ENCODE measurements around the gene TSPAN9. TPM values are rescaled to one million over a fixed set of nuclear protein-coding genes. Genes with fewer than 3 reads are reported as not detected.

TSPAN9 gene
- total and polyA plus RNA-seq, 10 of the 15 experiments (the other 5 are each of a cell fraction or from before 2014, with no cell fraction given) = 0.03 to 1.0 (median 0.12) TPM; not detected in 5

GRCh38 chr12:3223601-3224529 is 146.7 kb downstream of the TSPAN9 start:
- intact Hi-C loops (cut with micrococcal nuclease; ENCODE audit: unreplicated experiment) = no loop called here
- 38% methylated on average over 17 of the region's 18 CpGs for WGBS (ENCODE audit: insufficient coverage, insufficient replicate concordance, low lambda C conversion rate, missing lambda C conversion rate)
- no peak overlapping the region for H3K9ac ChIP-seq (ENCODE audit: control insufficient read depth, insufficient read depth, low read length)
- H3K9me3 ChIP-seq (replicated peaks; ENCODE audit: control insufficient read depth, insufficient read depth, low read length) = peaks cover 1% of the 10 kb centered on the region; the same call in 1 of the 3 replicates
- ChIA-PET RAD21 (ENCODE audit: unreplicated experiment) (no interaction called here), SMC1A (ENCODE audit: uncharacterized antibody, unreplicated experiment) (interaction anchor here (1.0 kb wide), 1 partner anchor 51 kb away, joined by 3 read pairs; no protein-coding TSS in a partner anchor), POLR2A (no interaction called here), CTCF (no interaction called here)
- TF ChIP-seq RB1 (IDR thresholded peaks at IDR 0.05; ENCODE audit: borderline replicate concordance) (no peak), ESRRA (IDR thresholded peaks at IDR 0.05; ENCODE audit: low read length) (no peak), TAF1 (IDR thresholded peaks at IDR 0.05; ENCODE audit: borderline replicate concordance, low read depth, low read length) (no peak), ZNF217 (IDR thresholded peaks at IDR 0.05) (no peak), NR2F1 (conservative IDR thresholded peaks at IDR 0.05) (no peak), ZBTB40 (IDR thresholded peaks at IDR 0.05; ENCODE audit: borderline replicate concordance) (no peak), TCF3 (IDR thresholded peaks at IDR 0.05; ENCODE audit: borderline replicate concordance, insufficient read depth, low read depth, low read length) (no peak), SUZ12 (IDR thresholded peaks at IDR 0.05; ENCODE audit: unreplicated experiment) (no peak), EED (IDR thresholded peaks at IDR 0.05; ENCODE audit: low read depth) (no peak), ZNF24 (IDR thresholded peaks at IDR 0.05) (no peak), ATF2 (IDR thresholded peaks at IDR 0.05; ENCODE audit: low read length) (no peak)
- TF ChIP-seq, protein P1, sequence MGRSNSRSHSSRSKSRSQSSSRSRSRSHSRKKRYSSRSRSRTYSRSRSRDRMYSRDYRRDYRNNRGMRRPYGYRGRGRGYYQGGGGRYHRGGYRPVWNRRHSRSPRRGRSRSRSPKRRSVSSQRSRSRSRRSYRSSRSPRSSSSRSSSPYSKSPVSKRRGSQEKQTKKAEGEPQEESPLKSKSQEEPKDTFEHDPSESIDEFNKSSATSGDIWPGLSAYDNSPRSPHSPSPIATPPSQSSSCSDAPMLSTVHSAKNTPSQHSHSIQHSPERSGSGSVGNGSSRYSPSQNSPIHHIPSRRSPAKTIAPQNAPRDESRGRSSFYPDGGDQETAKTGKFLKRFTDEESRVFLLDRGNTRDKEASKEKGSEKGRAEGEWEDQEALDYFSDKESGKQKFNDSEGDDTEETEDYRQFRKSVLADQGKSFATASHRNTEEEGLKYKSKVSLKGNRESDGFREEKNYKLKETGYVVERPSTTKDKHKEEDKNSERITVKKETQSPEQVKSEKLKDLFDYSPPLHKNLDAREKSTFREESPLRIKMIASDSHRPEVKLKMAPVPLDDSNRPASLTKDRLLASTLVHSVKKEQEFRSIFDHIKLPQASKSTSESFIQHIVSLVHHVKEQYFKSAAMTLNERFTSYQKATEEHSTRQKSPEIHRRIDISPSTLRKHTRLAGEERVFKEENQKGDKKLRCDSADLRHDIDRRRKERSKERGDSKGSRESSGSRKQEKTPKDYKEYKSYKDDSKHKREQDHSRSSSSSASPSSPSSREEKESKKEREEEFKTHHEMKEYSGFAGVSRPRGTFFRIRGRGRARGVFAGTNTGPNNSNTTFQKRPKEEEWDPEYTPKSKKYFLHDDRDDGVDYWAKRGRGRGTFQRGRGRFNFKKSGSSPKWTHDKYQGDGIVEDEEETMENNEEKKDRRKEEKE (IDR thresholded peaks at IDR 0.05) = no peak
- TF ChIP-seq, protein P2, sequence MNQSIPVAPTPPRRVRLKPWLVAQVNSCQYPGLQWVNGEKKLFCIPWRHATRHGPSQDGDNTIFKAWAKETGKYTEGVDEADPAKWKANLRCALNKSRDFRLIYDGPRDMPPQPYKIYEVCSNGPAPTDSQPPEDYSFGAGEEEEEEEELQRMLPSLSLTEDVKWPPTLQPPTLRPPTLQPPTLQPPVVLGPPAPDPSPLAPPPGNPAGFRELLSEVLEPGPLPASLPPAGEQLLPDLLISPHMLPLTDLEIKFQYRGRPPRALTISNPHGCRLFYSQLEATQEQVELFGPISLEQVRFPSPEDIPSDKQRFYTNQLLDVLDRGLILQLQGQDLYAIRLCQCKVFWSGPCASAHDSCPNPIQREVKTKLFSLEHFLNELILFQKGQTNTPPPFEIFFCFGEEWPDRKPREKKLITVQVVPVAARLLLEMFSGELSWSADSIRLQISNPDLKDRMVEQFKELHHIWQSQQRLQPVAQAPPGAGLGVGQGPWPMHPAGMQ (IDR thresholded peaks at IDR 0.05; ENCODE audit: borderline replicate concordance) = no peak
- no peak overlapping the region for H3K4me3 ChIP-seq
- ATAC-seq (no peak), DNase-seq (ENCODE audit: low read depth, low spot score) (no peak), FAIRE-seq (no peak)
- H3K4me2 ChIP-seq (ENCODE audit: control insufficient read depth, insufficient read depth) = no peak overlapping the region
- peaks cover 0 to 3% of the 10 kb centered on the region in 2 experiments; a peak in 2 of 4 replicates for H3K27me3 ChIP-seq (replicated peaks in 1 of 2; ENCODE audit: control insufficient read depth in 2 of 2, insufficient read depth in 2 of 2, low read length in 1 of 2)
- H3K4me1 ChIP-seq (ENCODE audit: control insufficient read depth, insufficient read depth, low read length) = no peaks in the 10 kb centered on the region
- no peaks in the 10 kb centered on the region for H3K36me3 ChIP-seq (ENCODE audit: control insufficient read depth in 2 of 2, insufficient read depth in 2 of 2, low read length in 1 of 2)
- no peak overlapping the region for H2AFZ ChIP-seq (ENCODE audit: control insufficient read depth, low read depth, low read length)
- H4K20me1 ChIP-seq (ENCODE audit: control insufficient read depth, insufficient read depth) = no peaks in the 10 kb centered on the region
- no peak overlapping the region for H3K27ac ChIP-seq (ENCODE audit: control insufficient read depth, insufficient read depth)
- in situ Hi-C loops (cut with MboI) = no loop called here
- BruUV-seq (replicated peaks) = no TSS peak
- H3K79me2 ChIP-seq (ENCODE audit: control insufficient read depth, insufficient read depth, low read length) = no peaks in the 10 kb centered on the region
